ENCODE data around the gene SMCO3. TPM values are rescaled to one million over a fixed set of nuclear protein-coding genes. Genes with fewer than 3 reads are reported as not detected.

The SMCO3 gene
- total RNA-seq, 1 donor from 2014 or later, result 1.4 TPM

- peaks cover 74% of the 10 kb centered on the region for H3K4me1 Mint-ChIP-seq
- H3K9me3 Mint-ChIP-seq, result no peaks in the 10 kb centered on the region
- H3K27ac Mint-ChIP-seq, result peak overlapping the region; percentile 65
- H3K27me3 Mint-ChIP-seq (ENCODE audit: low read depth), result no peaks in the 10 kb centered on the region
- H3K4me3 Mint-ChIP-seq, result no peak overlapping the region
- peak; percentile 73 for TF ChIP-seq CTCF (IDR thresholded peaks at IDR 0.05; ENCODE audit: unreplicated experiment)
- H3K36me3 Mint-ChIP-seq, result no peaks in the 10 kb centered on the region
- no peak for DNase-seq (ENCODE audit: low spot score in 2 of 2, unreplicated experiment in 2 of 2)
These were observed 31.4 kb upstream of the SMCO3 start for GRCh38 chr12:14845350-14845750.

GRCh38 chr12:14844401-14844800 is 30.4 kb upstream of the SMCO3 start:
- no peak overlapping the region for H3K4me3 Mint-ChIP-seq
- H3K27ac Mint-ChIP-seq, result no peak overlapping the region
- no peak for TF ChIP-seq CTCF (IDR thresholded peaks at IDR 0.05; ENCODE audit: unreplicated experiment)
- H3K9me3 Mint-ChIP-seq, result peaks cover 2% of the 10 kb centered on the region
- peaks cover 2% of the 10 kb centered on the region for H3K36me3 Mint-ChIP-seq
- peaks cover 64% of the 10 kb centered on the region for H3K4me1 Mint-ChIP-seq
- no peaks in the 10 kb centered on the region for H3K27me3 Mint-ChIP-seq (ENCODE audit: low read depth)
- no peak for DNase-seq (ENCODE audit: low spot score in 2 of 2, unreplicated experiment in 2 of 2)

GRCh38 chr12:14843425-14843887 is 29.5 kb upstream of the SMCO3 start, which contains the start of gene ART4:
ART4 (minus strand) TSS chr12:14843526; CDS start chr12:14843113, 413 bp downstream.
- H3K4me1 Mint-ChIP-seq, result peaks cover 55% of the 10 kb centered on the region
- H3K36me3 Mint-ChIP-seq, result peaks cover 6% of the 10 kb centered on the region
- peak within 1 kb of the TSS; percentile 85 for H3K27ac Mint-ChIP-seq
- no peaks in the 10 kb centered on the region for H3K27me3 Mint-ChIP-seq (ENCODE audit: low read depth)
- peaks cover 7% of the 10 kb centered on the region for H3K9me3 Mint-ChIP-seq
- DNase-seq (ENCODE audit: low spot score in 2 of 2, unreplicated experiment in 2 of 2), result no peak
- H3K4me3 Mint-ChIP-seq, result peak within 1 kb of the TSS; percentile 6
- no peak for TF ChIP-seq CTCF (IDR thresholded peaks at IDR 0.05; ENCODE audit: unreplicated experiment)

GRCh38 chr12:14842315-14842714 is 28.3 kb upstream of the SMCO3 start:
- no peak overlapping the region for H3K4me3 Mint-ChIP-seq
- peaks cover 7% of the 10 kb centered on the region for H3K9me3 Mint-ChIP-seq
- H3K27ac Mint-ChIP-seq, result peak overlapping the region; percentile 85
- no peaks in the 10 kb centered on the region for H3K27me3 Mint-ChIP-seq (ENCODE audit: low read depth)
- DNase-seq (ENCODE audit: low spot score in 2 of 2, unreplicated experiment in 2 of 2), result no peak
- H3K36me3 Mint-ChIP-seq, result peaks cover 6% of the 10 kb centered on the region
- no peak for TF ChIP-seq CTCF (IDR thresholded peaks at IDR 0.05; ENCODE audit: unreplicated experiment)
- peaks cover 44% of the 10 kb centered on the region for H3K4me1 Mint-ChIP-seq

GRCh38 chr12:14841761-14842160 is 27.8 kb upstream of the SMCO3 start:
- Mint-ChIP-seq H3K4me3 (no peak overlapping the region), H3K4me1 (peaks cover 39% of the 10 kb centered on the region), H3K36me3 (peaks cover 6% of the 10 kb centered on the region), H3K27ac (peak overlapping the region; percentile 92), H3K27me3 (ENCODE audit: low read depth) (no peaks in the 10 kb centered on the region), H3K9me3 (peaks cover 7% of the 10 kb centered on the region)
- DNase-seq (ENCODE audit: low spot score in 2 of 2, unreplicated experiment in 2 of 2), result no peak
- TF ChIP-seq CTCF (IDR thresholded peaks at IDR 0.05; ENCODE audit: unreplicated experiment), result no peak

GRCh38 chr12:14840616-14841015 is 26.6 kb upstream of the SMCO3 start:
- Mint-ChIP-seq H3K27ac (peak overlapping the region; percentile 19), H3K4me1 (peaks cover 42% of the 10 kb centered on the region), H3K36me3 (peaks cover 6% of the 10 kb centered on the region), H3K27me3 (ENCODE audit: low read depth) (no peaks in the 10 kb centered on the region), H3K4me3 (no peak overlapping the region), H3K9me3 (peaks cover 7% of the 10 kb centered on the region)
- no peak for DNase-seq (ENCODE audit: low spot score in 2 of 2, unreplicated experiment in 2 of 2)
- no peak for TF ChIP-seq CTCF (IDR thresholded peaks at IDR 0.05; ENCODE audit: unreplicated experiment)

Measured in mesothelial cell of epicardium (in vitro differentiated cells).